Left lung (tissue), 10 donors: Measurements from ENCODE around the gene MYOT. TPM values are rescaled to one million over a fixed set of nuclear protein-coding genes. Genes with fewer than 3 reads are reported as not detected.

Experiments used
- ATAC-seq: fragments of 200-7000 bp; cut with Tn5 transposase; one replicate; pipeline ENCODE4 v1.9.1; 2020; ENCODE audit warnings: moderate library complexity
- DNase-seq, 4 donors: peaks; one replicate each; pipeline ENCODE4 v3.0.0-alpha.2; 2013 to 2020
- H3K27ac ChIP-seq, 2 donors: fragments of 200-600 bp; sonication (generic) in 1 of 2; one replicate each; pipeline versions ENCODE4 v1.5.0 to v1.8.0; 2020 to 2021
- H3K27me3 ChIP-seq, 2 donors: fragments of 200-600 bp; sonication (generic) in 1 of 2; one replicate each; pipeline versions ENCODE4 v1.5.0 to v1.8.0; 2020 to 2021
- H3K36me3 ChIP-seq, 2 donors: fragments of 200-600 bp; sonication (generic) in 1 of 2; one replicate each; pipeline versions ENCODE4 v1.5.0 to v1.8.0; 2020 to 2021
- H3K4me1 ChIP-seq, 2 donors: fragments of 200-600 bp; one replicate each; pipeline ENCODE4 v1.8.0; 2021
- H3K4me3 ChIP-seq, 2 donors: fragments of 200-600 bp; sonication (generic) in 1 of 2; one replicate each; pipeline versions ENCODE4 v1.5.0 to v1.8.0; 2020 to 2021; ENCODE audit warnings: mild to moderate bottlenecking in 1 of 2
- H3K9me3 ChIP-seq, 2 donors: fragments of 200-600 bp; sonication (generic) in 1 of 2; one replicate each; pipeline versions ENCODE4 v1.5.0 to v1.8.0; 2020 to 2021
- CTCF ChIP-seq, 2 donors: fragments of 200-600 bp; sonication (generic) in 1 of 2; IDR thresholded peaks; one replicate each; pipeline versions ENCODE4 v1.5.0 to v1.8.0; 2021; ENCODE audit warnings: antibody characterized with exemption in 2 of 2
- intact Hi-C, 2 donors: fragments of 100-400 bp; cut with DNase I; formaldehyde crosslinking; loops; one replicate each; pipeline versions ENCODE4 v1.11.2 to v1.14.2; 2022
- polyA plus RNA-seq, 6 donors: library from polyadenylated mRNA; unstranded; fragments of 120-200 nt; gene quantifications; one replicate each; pipeline ENCODE4 v1.2.1, GENCODE V29; 2013; ENCODE audit not compliant: insufficient read length in 6 of 6
- total RNA-seq, 2 donors: library from RNA; stranded (reverse); fragmentation: NEBNext Ultra II Directional; extraction: Animal tissue kit (Norgen Biotek cat#: 25700); gene quantifications; one replicate each; pipeline ENCODE4 v1.2.1, GENCODE V29; 2021
- donor health status: DM: no; HTN: yes; CAD: no.
- donor health status: DM: no; HTN: no; CAD: no.

Gene MYOT
- total and polyA plus RNA-seq, 8 donors: 0.52 to 2.0 (median 1.2) TPM; not detected in 1

DNA sequence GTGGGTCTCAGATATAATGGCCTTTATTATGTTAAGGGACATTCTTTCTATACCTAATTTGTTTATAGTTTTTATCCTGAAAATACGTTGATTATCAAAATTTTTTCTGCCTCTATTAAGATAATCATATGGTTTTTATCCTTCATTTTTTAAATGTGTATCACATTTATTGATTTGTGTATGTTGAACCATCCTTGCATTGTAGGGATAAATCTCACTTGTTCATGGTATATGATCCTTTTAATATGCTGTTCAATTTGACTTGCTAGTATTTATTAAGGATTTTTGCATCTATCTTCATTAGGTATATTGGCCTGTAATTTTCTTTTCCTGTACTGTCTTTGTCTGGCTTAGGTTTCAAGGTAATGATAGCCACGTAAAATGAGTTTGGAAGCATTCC, 47.1 kb downstream of the MYOT start:
- TF ChIP-seq CTCF (IDR thresholded peaks at IDR 0.05): no peak
- Histone ChIP-seq H3K9me3 (peaks cover 0 to 16% of the 10 kb centered on the region in 2 donors), H3K4me1 (no peaks in the 10 kb centered on the region), H3K27ac (no peak overlapping the region), H3K36me3 (no peaks in the 10 kb centered on the region), H3K27me3 (no peaks in the 10 kb centered on the region), H3K4me3 (no peak overlapping the region)
- DNase-seq (no peak), ATAC-seq (no peak)
- intact Hi-C loops: no loop called here

DNA sequence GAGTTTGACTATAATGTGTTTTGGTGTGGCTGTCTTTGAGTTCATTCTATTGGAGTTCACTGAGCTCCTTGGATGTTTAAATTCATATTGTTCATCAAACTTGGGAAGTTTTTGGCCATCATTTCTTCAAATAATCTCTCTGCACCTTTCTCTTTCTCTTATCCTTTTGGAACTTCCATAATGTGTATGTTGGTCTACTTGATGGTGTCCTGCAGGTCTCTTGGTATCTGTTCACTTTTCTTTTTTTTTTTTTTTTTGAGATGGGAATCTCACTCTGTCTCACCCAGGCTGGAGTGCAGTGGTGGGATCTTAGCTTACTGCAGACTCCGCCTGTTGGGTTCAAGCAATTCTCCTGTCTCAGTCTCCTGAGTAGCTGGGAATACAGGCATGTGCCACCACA, 49.3 kb downstream of the MYOT start:
- intact Hi-C loops: no loop called here

DNA sequence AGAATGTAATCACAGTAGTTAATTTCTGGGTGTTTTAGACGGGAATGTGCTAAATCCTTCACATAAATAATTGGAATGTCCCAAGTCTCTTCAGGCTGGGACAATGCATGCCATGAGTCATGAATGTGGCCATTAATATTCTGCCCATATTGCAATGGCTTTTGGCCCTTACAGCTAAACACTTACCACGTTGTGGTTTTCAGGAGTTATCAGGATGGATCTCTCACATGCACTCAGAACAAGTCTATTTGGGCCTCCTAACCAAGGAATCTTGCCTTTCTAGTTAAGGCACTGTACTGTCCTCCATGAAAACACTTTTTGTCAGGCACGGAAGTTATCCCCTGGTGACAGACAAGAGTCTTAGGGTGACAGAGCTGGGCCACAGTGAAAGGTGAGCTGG, 54.3 kb downstream of the MYOT start:
- TF ChIP-seq CTCF (IDR thresholded peaks at IDR 0.05): no peak
- DNase-seq (no peak), ATAC-seq (no peak)
- no peak overlapping the region for H3K27ac ChIP-seq
- intact Hi-C loops: no loop called here
- H3K27me3 ChIP-seq: no peaks in the 10 kb centered on the region
- H3K4me1 ChIP-seq: no peaks in the 10 kb centered on the region
- H3K36me3 ChIP-seq: peaks cover 0 to 4% of the 10 kb centered on the region in 2 donors
- H3K4me3 ChIP-seq: no peak overlapping the region
- peaks cover 0 to 3% of the 10 kb centered on the region in 2 donors for H3K9me3 ChIP-seq

More for the DNA sequence above, 49.3 kb downstream of the MYOT start:
- Histone ChIP-seq H3K4me1 (no peaks in the 10 kb centered on the region), H3K4me3 (no peak overlapping the region), H3K36me3 (no peaks in the 10 kb centered on the region), H3K9me3 (peaks cover 0 to 16% of the 10 kb centered on the region in 2 donors), H3K27ac (no peak overlapping the region), H3K27me3 (no peaks in the 10 kb centered on the region)
- ATAC-seq (no peak), DNase-seq (no peak)
- no peak for TF ChIP-seq CTCF (IDR thresholded peaks at IDR 0.05)

DNA sequence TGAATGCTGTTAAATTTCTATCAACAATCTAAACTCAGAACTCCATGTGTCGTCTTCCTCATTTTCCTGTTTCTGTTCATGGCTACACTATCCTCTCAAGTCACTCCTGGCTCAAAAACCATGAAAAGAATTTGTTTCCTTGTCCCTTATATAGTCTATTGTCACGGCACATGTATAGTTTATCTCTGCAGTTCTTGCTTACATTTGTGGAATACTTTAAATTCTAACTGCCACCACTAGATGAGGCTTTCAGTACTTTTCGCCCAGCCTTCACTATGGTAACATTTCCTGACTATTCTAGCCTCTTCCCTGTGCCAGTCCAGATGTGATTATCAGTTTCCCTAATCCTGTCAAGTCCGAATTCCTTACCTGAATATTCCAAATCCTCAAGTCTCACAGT, 56.2 kb downstream of the MYOT start:
- no peaks in the 10 kb centered on the region for H3K9me3 ChIP-seq
- H3K4me1 ChIP-seq: no peaks in the 10 kb centered on the region
- no peak overlapping the region for H3K4me3 ChIP-seq
- intact Hi-C loops: no loop called here
- peaks cover 0 to 13% of the 10 kb centered on the region in 2 donors for H3K36me3 ChIP-seq
- no peak overlapping the region for H3K27ac ChIP-seq
- no peak for ATAC-seq
- TF ChIP-seq CTCF (IDR thresholded peaks at IDR 0.05): no peak
- no peaks in the 10 kb centered on the region for H3K27me3 ChIP-seq
- DNase-seq: peak in 1 of 4 donors; percentile 3

GRCh38 chr5:137932800-137933199, 65.1 kb downstream of the MYOT start:
- Histone ChIP-seq H3K9me3 (no peaks in the 10 kb centered on the region), H3K27ac (no peak overlapping the region), H3K4me1 (no peaks in the 10 kb centered on the region), H3K4me3 (no peak overlapping the region), H3K36me3 (peaks cover 0 to 14% of the 10 kb centered on the region in 2 donors), H3K27me3 (no peaks in the 10 kb centered on the region)
- TF ChIP-seq CTCF (IDR thresholded peaks at IDR 0.05): no peak
- no peak for ATAC-seq
- intact Hi-C loops: no loop called here
- no peak for DNase-seq
